ENCODE data around the gene MACO1.
"Not testable (repeated sequence)": the region's sequence is repeated elsewhere in the genome, so short reads cannot be mapped to it uniquely, and the experiment has no call there.

The MACO1 gene

GRCh38 chr1:25492323-25492722 is 61.6 kb downstream of the MACO1 start:
- DNase-seq: no peak

GRCh38 chr1:25494952-25495351 is 64.3 kb downstream of the MACO1 start:
- no peak for DNase-seq

GRCh38 chr1:25500694-25501093 is 70.0 kb downstream of the MACO1 start:
- no peak for DNase-seq

- DNase-seq: no peak
Measured at GRCh38 chr1:25501235-25502058, 70.8 kb downstream of the MACO1 start.

- no peak for DNase-seq
Measured at GRCh38 chr1:25502957-25503356, 72.3 kb downstream of the MACO1 start.

- DNase-seq: peak; percentile 58 to 80 (median 68)
Measured at GRCh38 chr1:25503551-25504426, 73.1 kb downstream of the MACO1 start.

- DNase-seq: no peak
Measured at GRCh38 chr1:25504706-25505595, 74.3 kb downstream of the MACO1 start.

GRCh38 chr1:25505656-25506385 is 75.1 kb downstream of the MACO1 start:
- DNase-seq: no peak

GRCh38 chr1:25506566-25507463 is 76.1 kb downstream of the MACO1 start:
- not testable (repeated sequence) for DNase-seq

- DNase-seq: no peak
Measured at GRCh38 chr1:25513666-25514065, 83.0 kb downstream of the MACO1 start.

- no peak for DNase-seq
Measured at GRCh38 chr1:25515033-25515432, 84.3 kb downstream of the MACO1 start.

GRCh38 chr1:25516686-25517085 is 86.0 kb downstream of the MACO1 start:
- DNase-seq: no peak

GRCh38 chr1:25517476-25518394 is 87.0 kb downstream of the MACO1 start:
- no peak for DNase-seq

- no peak for DNase-seq
Measured at GRCh38 chr1:25519624-25520023, 88.9 kb downstream of the MACO1 start.

- DNase-seq: peak; percentile 33 to 77 (median 62)
Measured at GRCh38 chr1:25520446-25521061, 89.9 kb downstream of the MACO1 start.

GRCh38 chr1:25522031-25522655 is 91.4 kb downstream of the MACO1 start:
- DNase-seq: no peak

GRCh38 chr1:25523542-25523941 is 92.8 kb downstream of the MACO1 start:
- DNase-seq: peak in 1 of 6 experiments; percentile 15

GRCh38 chr1:25524568-25525360 is 94.1 kb downstream of the MACO1 start:
- DNase-seq: no peak
